Stimulated activated effector memory CD8-positive, alpha-beta T cell treated with anti-CD3 and anti-CD28 coated beads, Interleukin-12 subunit alpha, Interleukin-12 subunit beta, amount 100 ng/mL, for 72 hours (primary cell): ENCODE results near the gene WDR44.
"Not testable (repeated sequence)": the region's sequence is repeated elsewhere in the genome, so short reads cannot be mapped to it uniquely, and the experiment has no call there.

Source experiments
- ATAC-seq: fragments of 150-1000 bp; cut with Tn5 transposase; 2 replicates; pipeline ENCODE4 v1.10.0; 2021
- DNase-seq, 2 donors: peaks; one replicate each; pipeline ENCODE4 v3.0.0; 2021 to 2022; ENCODE audit warnings: low spot score in 2 of 2
- H3K27ac Mint-ChIP-seq: one replicate; pipeline ENCODE4 v1.8.0; 2022; ENCODE audit warnings: mild to moderate bottlenecking, mixed read lengths
- H3K36me3 Mint-ChIP-seq: one replicate; pipeline ENCODE4 v1.8.0; 2022; ENCODE audit warnings: mild to moderate bottlenecking, mixed read lengths
- H3K4me1 Mint-ChIP-seq: one replicate; pipeline ENCODE4 v1.8.0; 2022; ENCODE audit warnings: mixed read lengths
- H3K4me3 Mint-ChIP-seq: one replicate; pipeline ENCODE4 v1.8.0; 2022; ENCODE audit warnings: mild to moderate bottlenecking, mixed read lengths
- H3K9me3 Mint-ChIP-seq: one replicate; pipeline ENCODE4 v1.8.0; 2022; ENCODE audit warnings: mixed read lengths

WDR44 gene

DNA sequence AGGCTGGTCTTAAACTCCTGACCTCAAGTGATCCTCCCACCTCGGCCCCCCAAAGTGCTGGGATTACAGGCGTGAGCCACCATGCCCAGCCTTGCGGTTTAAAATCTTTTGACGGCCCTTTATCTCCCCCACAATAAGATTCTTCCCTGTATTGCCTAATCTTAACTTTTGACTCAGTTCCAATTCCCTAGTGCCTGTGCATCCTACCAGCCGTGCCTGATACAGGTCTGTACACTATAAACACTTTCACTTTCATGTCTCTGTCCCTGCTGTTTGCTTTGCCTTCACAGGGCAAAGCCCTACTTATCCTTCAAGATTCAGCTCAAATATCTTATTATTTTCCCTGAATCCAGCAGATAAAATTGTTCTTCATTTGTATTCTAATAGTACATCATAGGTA, 74.6 kb downstream of the WDR44 start:
- ATAC-seq = no peak

DNA sequence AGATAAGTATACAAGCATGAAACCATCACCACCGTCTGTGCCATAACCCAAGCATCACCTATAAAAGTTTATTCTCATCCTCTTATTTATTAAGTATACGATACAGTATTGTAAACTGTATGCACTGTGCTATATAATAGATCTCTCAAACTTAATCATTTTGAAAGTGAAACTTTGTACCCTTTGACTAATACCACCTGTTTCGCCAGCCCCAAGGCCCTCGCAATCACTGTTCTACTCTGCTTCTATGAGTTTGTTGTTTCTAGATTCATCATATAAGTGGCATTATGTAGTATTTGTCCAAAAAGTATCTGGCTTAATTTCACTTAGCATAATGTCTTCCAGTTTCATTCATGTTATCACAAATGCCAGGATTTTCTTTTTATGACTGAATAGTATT, 77.7 kb downstream of the WDR44 start:
- Mint-ChIP-seq H3K9me3 (no peaks in the 10 kb centered on the region), H3K4me3 (no peak overlapping the region)
- no peak for DNase-seq

More for the DNA sequence above, 74.6 kb downstream of the WDR44 start:
- Mint-ChIP-seq H3K36me3 (peaks cover 16% of the 10 kb centered on the region), H3K27ac (no peak overlapping the region), H3K4me1 (peaks cover 13% of the 10 kb centered on the region), H3K4me3 (no peak overlapping the region), H3K9me3 (no peaks in the 10 kb centered on the region)
- DNase-seq = no peak

GRCh38 chrX:118432799-118433198, 86.9 kb downstream of the WDR44 start:
- Mint-ChIP-seq H3K9me3 (no peaks in the 10 kb centered on the region), H3K4me1 (no peaks in the 10 kb centered on the region), H3K36me3 (peaks cover 48% of the 10 kb centered on the region), H3K27ac (no peak overlapping the region), H3K4me3 (no peak overlapping the region)
- DNase-seq (no peak), ATAC-seq (no peak)

More for the DNA sequence above, 77.7 kb downstream of the WDR44 start:
- peaks cover 13% of the 10 kb centered on the region for H3K4me1 Mint-ChIP-seq
- H3K36me3 Mint-ChIP-seq = peaks cover 10% of the 10 kb centered on the region
- ATAC-seq = peak; percentile 99
- no peak overlapping the region for H3K27ac Mint-ChIP-seq

DNA sequence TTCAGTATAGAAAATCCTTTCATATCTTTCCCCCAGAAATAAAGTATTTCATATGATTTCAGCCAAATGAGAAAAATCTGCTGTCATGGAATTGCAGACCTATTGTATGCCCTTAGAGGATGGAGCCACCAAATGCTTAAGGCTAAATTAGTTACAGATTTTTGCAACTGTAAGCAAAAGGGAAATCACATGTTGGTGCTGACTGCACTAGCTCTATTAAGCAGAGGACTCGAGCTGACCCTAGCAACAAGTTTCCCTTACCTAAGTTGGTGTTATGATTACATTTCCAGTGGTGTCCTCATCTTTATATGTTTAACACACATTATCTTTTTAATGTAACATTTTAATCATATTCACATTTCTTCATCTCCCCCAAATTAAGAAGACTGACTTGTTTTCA, 91.4 kb downstream of the WDR44 start:
- no peak overlapping the region for H3K4me3 Mint-ChIP-seq
- DNase-seq = no peak
- peaks cover 79% of the 10 kb centered on the region for H3K36me3 Mint-ChIP-seq
- H3K9me3 Mint-ChIP-seq = no peaks in the 10 kb centered on the region
- H3K4me1 Mint-ChIP-seq = no peaks in the 10 kb centered on the region
- ATAC-seq = no peak
- no peak overlapping the region for H3K27ac Mint-ChIP-seq

DNA sequence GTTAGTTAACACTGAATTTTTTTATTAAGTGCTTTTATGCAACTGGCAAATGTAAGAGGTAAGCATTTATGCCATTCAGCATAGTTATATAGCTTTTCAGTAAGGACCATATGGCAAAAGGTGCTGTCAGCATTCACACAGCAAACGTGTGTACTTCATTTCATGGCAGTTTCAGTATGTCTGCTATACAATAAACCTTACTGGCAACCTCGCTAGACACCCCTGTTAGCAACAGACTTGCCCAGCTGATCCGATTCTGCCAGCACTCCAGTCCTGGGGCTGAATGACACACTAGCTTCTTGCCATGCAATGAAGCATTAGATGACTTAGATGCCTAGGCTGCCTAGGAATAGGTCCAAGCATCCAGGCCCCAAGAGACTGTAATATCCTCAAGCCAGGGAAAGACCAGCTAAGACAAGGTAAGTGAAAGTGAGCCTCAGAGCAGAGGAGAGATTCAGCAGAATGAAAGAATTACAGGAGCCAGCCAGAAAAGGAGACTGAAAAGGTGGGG, 102.4 kb downstream of the WDR44 start:
- Mint-ChIP-seq H3K36me3 (peaks cover 59% of the 10 kb centered on the region), H3K4me1 (no peaks in the 10 kb centered on the region), H3K9me3 (no peaks in the 10 kb centered on the region), H3K4me3 (no peak overlapping the region), H3K27ac (no peak overlapping the region)
- DNase-seq (no peak), ATAC-seq (no peak)

GRCh38 chrX:118455013-118455412, 109.1 kb downstream of the WDR44 start:
- Mint-ChIP-seq H3K27ac (no peak overlapping the region), H3K36me3 (peaks cover 19% of the 10 kb centered on the region), H3K9me3 (no peaks in the 10 kb centered on the region), H3K4me3 (no peak overlapping the region), H3K4me1 (no peaks in the 10 kb centered on the region)
- DNase-seq (no peak), ATAC-seq (no peak)

- Mint-ChIP-seq H3K4me3 (no peak overlapping the region), H3K9me3 (no peaks in the 10 kb centered on the region), H3K36me3 (no peaks in the 10 kb centered on the region), H3K4me1 (no peaks in the 10 kb centered on the region), H3K27ac (no peak overlapping the region)
- DNase-seq (no peak), ATAC-seq (peak; percentile 49)
Observed at GRCh38 chrX:118459494-118459893, 113.6 kb downstream of the WDR44 start.

DNA sequence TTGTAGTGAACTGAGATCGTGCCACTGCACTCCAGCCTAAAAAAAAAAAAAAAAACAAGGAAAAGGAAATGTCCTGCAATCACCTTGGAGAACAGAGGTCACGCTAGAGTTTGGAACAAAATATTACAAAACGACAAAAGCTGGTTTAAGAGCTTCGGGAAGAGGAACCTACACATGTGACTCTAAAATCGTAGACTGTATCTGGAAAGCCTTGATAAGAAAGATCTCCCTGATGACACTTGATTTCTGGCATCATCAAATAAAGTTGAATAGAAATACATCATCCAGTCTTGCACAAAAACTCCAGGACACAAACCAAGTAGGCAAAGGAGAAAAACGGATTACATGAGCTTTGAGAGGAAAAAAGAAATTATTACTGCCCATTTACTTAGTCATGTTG, 118.6 kb downstream of the WDR44 start:
- H3K27ac Mint-ChIP-seq = no peak overlapping the region
- H3K36me3 Mint-ChIP-seq = no peaks in the 10 kb centered on the region
- DNase-seq (no peak), ATAC-seq (no peak)
- no peaks in the 10 kb centered on the region for H3K9me3 Mint-ChIP-seq
- no peak overlapping the region for H3K4me3 Mint-ChIP-seq
- H3K4me1 Mint-ChIP-seq = no peaks in the 10 kb centered on the region

DNA sequence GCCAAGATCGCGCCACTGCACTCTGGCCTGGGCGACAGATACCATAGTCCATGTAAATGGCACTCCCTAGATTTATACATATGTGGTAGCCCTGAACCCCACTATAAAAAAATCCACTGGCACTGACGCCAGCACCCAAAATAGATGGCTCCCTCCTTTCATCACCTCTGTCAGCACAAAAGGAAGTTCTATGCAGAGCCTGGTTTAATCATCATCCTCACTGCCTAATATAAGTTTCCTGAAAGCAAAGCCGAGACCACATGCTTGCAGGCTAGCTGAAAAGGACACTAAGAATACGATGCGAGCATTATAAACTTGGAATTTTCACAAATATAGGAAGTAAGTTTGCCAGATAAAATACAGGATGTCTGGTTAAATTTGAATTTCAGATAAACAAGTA, 122.2 kb downstream of the WDR44 start:
- Mint-ChIP-seq H3K27ac (no peak overlapping the region), H3K4me1 (no peaks in the 10 kb centered on the region), H3K36me3 (no peaks in the 10 kb centered on the region), H3K4me3 (no peak overlapping the region), H3K9me3 (no peaks in the 10 kb centered on the region)
- ATAC-seq (no peak), DNase-seq (no peak)

DNA sequence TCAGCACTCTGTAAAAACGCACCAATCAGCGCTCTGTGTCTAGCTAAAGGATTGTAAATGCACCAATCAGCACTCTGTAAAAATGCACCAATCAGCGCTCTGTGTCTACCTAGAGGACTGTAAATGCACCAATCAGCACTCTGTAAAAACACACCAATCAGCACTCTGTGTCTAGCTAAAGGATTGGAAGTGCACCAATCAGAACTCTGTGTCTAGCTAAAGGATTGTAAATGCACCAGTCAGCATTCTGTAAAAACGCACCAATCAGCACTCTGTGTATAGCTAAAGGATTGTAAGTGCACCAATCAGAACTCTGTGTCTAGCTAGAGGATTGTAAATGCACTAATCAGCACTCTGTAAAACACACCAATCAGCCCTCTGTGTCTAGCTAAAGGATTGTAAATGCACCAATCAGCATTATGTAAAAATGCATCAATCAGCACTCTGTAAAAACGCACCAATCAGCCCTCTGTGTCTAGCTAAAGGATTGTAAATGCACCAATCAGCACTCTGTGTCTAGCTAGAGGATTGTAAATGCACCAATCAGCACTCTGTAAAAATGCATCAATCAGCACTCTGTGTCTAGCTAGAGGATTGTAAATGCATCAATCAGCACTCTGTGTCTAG, 124.9 kb downstream of the WDR44 start:
- ATAC-seq, H3K27ac Mint-ChIP-seq, H3K4me1 Mint-ChIP-seq, H3K36me3 Mint-ChIP-seq, H3K9me3 Mint-ChIP-seq, DNase-seq, H3K4me3 Mint-ChIP-seq: not testable (repeated sequence)

GRCh38 chrX:118474586-118474985, 128.7 kb downstream of the WDR44 start:
- DNase-seq (no peak), ATAC-seq (no peak)
- Mint-ChIP-seq H3K4me1 (no peaks in the 10 kb centered on the region), H3K4me3 (no peak overlapping the region), H3K9me3 (no peaks in the 10 kb centered on the region), H3K27ac (no peak overlapping the region), H3K36me3 (no peaks in the 10 kb centered on the region)

GRCh38 chrX:118475903-118476302, 130.0 kb downstream of the WDR44 start:
- no peaks in the 10 kb centered on the region for H3K4me1 Mint-ChIP-seq
- H3K27ac Mint-ChIP-seq = peak overlapping the region; percentile 77
- H3K9me3 Mint-ChIP-seq = no peaks in the 10 kb centered on the region
- DNase-seq (no peak), ATAC-seq (no peak)
- no peak overlapping the region for H3K4me3 Mint-ChIP-seq
- H3K36me3 Mint-ChIP-seq = no peaks in the 10 kb centered on the region

DNA sequence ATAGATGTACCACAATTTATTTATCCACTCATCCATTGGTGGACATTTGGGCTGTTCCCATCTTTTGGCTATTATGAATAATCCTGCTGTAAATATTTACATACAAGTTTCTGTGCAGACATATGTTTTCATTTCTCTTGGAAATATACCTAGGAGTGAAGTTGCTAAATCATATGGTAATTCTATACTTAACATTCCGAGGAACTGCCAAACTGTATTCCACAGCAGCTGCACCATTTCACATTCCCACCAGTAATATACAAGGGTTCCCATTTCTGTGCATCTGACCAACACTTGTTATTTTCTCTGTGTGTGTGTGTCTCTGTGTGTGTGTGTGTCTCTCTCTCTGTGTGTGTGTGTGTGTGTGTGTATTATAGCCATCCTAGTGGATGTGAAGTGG, 134.3 kb downstream of the WDR44 start:
- Mint-ChIP-seq H3K9me3 (no peaks in the 10 kb centered on the region), H3K4me3 (no peak overlapping the region), H3K36me3 (no peaks in the 10 kb centered on the region), H3K27ac (no peak overlapping the region), H3K4me1 (no peaks in the 10 kb centered on the region)
- DNase-seq = no peak
- no peak for ATAC-seq

GRCh38 chrX:118482384-118482783, 136.5 kb downstream of the WDR44 start:
- ATAC-seq, H3K4me1 Mint-ChIP-seq, DNase-seq, H3K27ac Mint-ChIP-seq, H3K4me3 Mint-ChIP-seq, H3K9me3 Mint-ChIP-seq, H3K36me3 Mint-ChIP-seq: not testable (repeated sequence)

- no peak overlapping the region for H3K4me3 Mint-ChIP-seq
- no peaks in the 10 kb centered on the region for H3K9me3 Mint-ChIP-seq
- DNase-seq (no peak), ATAC-seq (no peak)
- H3K4me1 Mint-ChIP-seq = no peaks in the 10 kb centered on the region
- no peaks in the 10 kb centered on the region for H3K36me3 Mint-ChIP-seq
- no peak overlapping the region for H3K27ac Mint-ChIP-seq
Observed at GRCh38 chrX:118484216-118484903, 138.5 kb downstream of the WDR44 start.

DNA sequence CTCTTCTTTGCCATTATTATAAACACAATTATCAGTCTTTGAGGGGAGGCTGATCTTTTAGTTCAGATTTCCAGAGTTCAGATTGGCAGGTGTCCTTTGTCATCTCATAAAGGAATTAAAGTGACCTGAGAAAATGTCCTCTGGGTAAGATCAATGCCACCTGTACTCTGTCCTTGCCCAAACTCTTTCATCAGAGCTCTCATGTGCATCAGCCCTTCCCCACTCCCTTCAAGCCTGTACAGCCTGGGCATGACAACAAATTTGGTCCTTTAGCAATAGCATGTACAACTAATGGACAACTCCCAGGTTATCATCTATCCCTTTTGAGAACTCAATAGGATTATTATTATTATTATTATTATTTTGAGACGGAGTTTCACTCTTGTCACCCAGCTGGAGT, 140.8 kb downstream of the WDR44 start:
- H3K4me3 Mint-ChIP-seq, H3K27ac Mint-ChIP-seq, DNase-seq, H3K9me3 Mint-ChIP-seq, H3K36me3 Mint-ChIP-seq, ATAC-seq, H3K4me1 Mint-ChIP-seq: not testable (repeated sequence)
